Progenitor cell of endocrine pancreas (in vitro differentiated cells): ENCODE results near the gene FKBP1A. TPM values are rescaled to one million over a fixed set of nuclear protein-coding genes. Genes with fewer than 3 reads are reported as not detected.

ENCODE experiments used
- DNase-seq: peaks from one replicate; pipeline ENCODE4 v3.0.0; 2021; ENCODE audit warnings: low spot score; ENCODE audit not compliant: unreplicated experiment
- H3K27ac Mint-ChIP-seq: 2 replicates; pipeline ENCODE4 v1.8.0; 2021; ENCODE audit warnings: mild to moderate bottlenecking, moderate library complexity, mixed read lengths
- H3K27me3 Mint-ChIP-seq: 2 replicates; pipeline ENCODE4 v1.8.0; 2021; ENCODE audit warnings: mixed read lengths
- H3K36me3 Mint-ChIP-seq: 2 replicates; pipeline ENCODE4 v1.8.0; 2022; ENCODE audit warnings: mixed read lengths; ENCODE audit not compliant: insufficient read depth
- H3K4me1 Mint-ChIP-seq: 2 replicates; pipeline ENCODE4 v1.8.0; 2021; ENCODE audit warnings: low read depth, mixed read lengths
- H3K4me3 Mint-ChIP-seq: 2 replicates; pipeline ENCODE4 v1.8.0; 2021; ENCODE audit warnings: low read depth, mild to moderate bottlenecking, moderate library complexity, mixed read lengths
- H3K9me3 Mint-ChIP-seq: 2 replicates; pipeline ENCODE4 v1.8.0; 2021; ENCODE audit warnings: low read depth, mixed read lengths
- total RNA-seq: library from RNA; stranded (reverse); gene quantifications from 2 replicates; pipeline ENCODE4 v1.2.1, GENCODE V29; 2021
- TF ChIP-seq, protein P1 (sequence below): fragments of 200-600 bp; sonication (generic); IDR thresholded peaks from one replicate; pipeline ENCODE4 v1.5.0; 2021; ENCODE audit warnings: antibody characterized with exemption, mild to moderate bottlenecking; ENCODE audit not compliant: unreplicated experiment

The FKBP1A gene
- total RNA-seq, 1 donor from 2014 or later = 149 TPM

- peaks cover 39% of the 10 kb centered on the region for H3K27me3 Mint-ChIP-seq
- no peak for DNase-seq
- no peak overlapping the region for H3K4me3 Mint-ChIP-seq
- H3K27ac Mint-ChIP-seq = no peak overlapping the region
- H3K9me3 Mint-ChIP-seq = peaks cover 14% of the 10 kb centered on the region
- TF ChIP-seq, protein P1, sequence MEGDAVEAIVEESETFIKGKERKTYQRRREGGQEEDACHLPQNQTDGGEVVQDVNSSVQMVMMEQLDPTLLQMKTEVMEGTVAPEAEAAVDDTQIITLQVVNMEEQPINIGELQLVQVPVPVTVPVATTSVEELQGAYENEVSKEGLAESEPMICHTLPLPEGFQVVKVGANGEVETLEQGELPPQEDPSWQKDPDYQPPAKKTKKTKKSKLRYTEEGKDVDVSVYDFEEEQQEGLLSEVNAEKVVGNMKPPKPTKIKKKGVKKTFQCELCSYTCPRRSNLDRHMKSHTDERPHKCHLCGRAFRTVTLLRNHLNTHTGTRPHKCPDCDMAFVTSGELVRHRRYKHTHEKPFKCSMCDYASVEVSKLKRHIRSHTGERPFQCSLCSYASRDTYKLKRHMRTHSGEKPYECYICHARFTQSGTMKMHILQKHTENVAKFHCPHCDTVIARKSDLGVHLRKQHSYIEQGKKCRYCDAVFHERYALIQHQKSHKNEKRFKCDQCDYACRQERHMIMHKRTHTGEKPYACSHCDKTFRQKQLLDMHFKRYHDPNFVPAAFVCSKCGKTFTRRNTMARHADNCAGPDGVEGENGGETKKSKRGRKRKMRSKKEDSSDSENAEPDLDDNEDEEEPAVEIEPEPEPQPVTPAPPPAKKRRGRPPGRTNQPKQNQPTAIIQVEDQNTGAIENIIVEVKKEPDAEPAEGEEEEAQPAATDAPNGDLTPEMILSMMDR = no peak
- no peaks in the 10 kb centered on the region for H3K4me1 Mint-ChIP-seq
- H3K36me3 Mint-ChIP-seq = no peaks in the 10 kb centered on the region
Observed at GRCh38 chr20:1417790-1418189, 24.9 kb upstream of the FKBP1A start.

DNA sequence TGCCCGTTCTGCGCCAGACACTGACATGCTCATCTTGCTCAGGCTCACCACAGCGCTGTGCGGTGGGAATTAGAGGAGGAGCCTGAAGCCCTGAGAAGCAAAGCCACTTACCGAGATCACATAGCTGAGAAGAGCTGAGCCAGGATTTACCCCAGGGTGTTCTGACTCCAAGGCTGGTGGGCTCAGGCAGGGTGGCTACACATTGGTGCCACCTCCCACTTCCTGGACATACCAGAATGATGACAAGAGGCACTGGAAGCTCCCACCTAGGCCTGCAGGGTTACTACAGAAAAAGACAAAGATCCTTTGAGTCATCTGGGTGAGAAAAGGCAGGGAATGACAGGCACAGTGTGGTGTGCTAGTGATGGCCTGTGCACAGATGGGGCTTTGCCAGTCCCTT, 24.4 kb upstream of the FKBP1A start:
- H3K4me3 Mint-ChIP-seq = no peak overlapping the region

DNA sequence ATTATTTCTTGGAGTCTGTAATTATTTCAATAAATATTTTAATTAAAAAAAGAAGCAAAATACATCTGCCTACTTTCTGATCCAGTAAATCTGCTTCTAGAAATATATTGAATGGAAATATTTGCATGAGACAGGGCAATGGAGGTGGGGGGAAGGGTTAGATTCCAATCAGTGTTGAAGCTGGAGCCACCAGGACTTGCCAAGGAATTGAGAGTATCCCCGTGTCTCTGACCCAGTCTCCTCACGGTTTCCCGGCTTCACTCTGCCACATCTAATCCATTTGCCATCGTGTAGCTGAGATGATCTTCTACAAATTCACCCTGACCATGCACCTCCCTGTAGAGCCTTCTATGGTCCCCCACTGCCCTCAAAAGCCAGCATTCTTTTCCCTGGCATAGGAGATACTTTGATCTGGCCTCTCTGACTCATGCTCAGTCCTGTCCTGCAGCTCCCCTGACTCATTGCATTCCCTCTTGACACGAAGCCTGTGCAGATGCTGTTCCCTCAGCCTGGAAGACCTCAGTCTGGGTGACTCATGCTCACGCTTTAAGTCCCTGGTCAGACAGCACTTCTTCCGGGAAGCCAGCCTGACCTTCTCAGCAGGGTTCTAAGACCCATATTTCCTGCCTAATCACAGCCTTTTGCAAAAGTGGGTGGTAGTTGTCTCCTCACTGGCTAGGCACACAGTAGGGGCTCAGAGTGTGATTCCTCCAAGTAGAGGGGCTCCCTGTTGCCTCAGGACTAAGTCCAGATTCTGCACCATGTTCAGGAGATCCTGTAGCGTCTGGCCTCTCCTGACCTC, 23.0 kb upstream of the FKBP1A start:
- TF ChIP-seq, protein P1 = no peak
- H3K4me3 Mint-ChIP-seq = no peak overlapping the region
- H3K27me3 Mint-ChIP-seq = peaks cover 36% of the 10 kb centered on the region
- H3K9me3 Mint-ChIP-seq = peaks cover 14% of the 10 kb centered on the region
- no peaks in the 10 kb centered on the region for H3K4me1 Mint-ChIP-seq
- no peaks in the 10 kb centered on the region for H3K36me3 Mint-ChIP-seq
- no peak overlapping the region for H3K27ac Mint-ChIP-seq
- no peak for DNase-seq

More for the DNA sequence above, 24.4 kb upstream of the FKBP1A start:
- Mint-ChIP-seq H3K27ac (no peak overlapping the region), H3K27me3 (peaks cover 36% of the 10 kb centered on the region), H3K36me3 (no peaks in the 10 kb centered on the region), H3K9me3 (peaks cover 14% of the 10 kb centered on the region), H3K4me1 (no peaks in the 10 kb centered on the region)
- DNase-seq = no peak
- TF ChIP-seq, protein P1 = no peak

GRCh38 chr20:1414982-1415381, 22.1 kb upstream of the FKBP1A start:
- Mint-ChIP-seq H3K27ac (no peak overlapping the region), H3K4me3 (no peak overlapping the region), H3K27me3 (peaks cover 36% of the 10 kb centered on the region), H3K9me3 (peaks cover 10% of the 10 kb centered on the region), H3K4me1 (no peaks in the 10 kb centered on the region), H3K36me3 (no peaks in the 10 kb centered on the region)
- TF ChIP-seq, protein P1 = no peak
- no peak for DNase-seq

GRCh38 chr20:1405801-1406200, 12.9 kb upstream of the FKBP1A start:
- Mint-ChIP-seq H3K4me3 (no peak overlapping the region), H3K36me3 (no peaks in the 10 kb centered on the region), H3K9me3 (peaks cover 3% of the 10 kb centered on the region), H3K27me3 (peaks cover 25% of the 10 kb centered on the region), H3K27ac (no peak overlapping the region), H3K4me1 (no peaks in the 10 kb centered on the region)
- TF ChIP-seq, protein P1 = no peak
- DNase-seq = no peak
